AG09309 (cell line): ENCODE measurements around the gene MTHFS.

Experiments used
- DNase-seq: peaks from one replicate; pipeline ENCODE4 v3.0.0-alpha.2; 2010; ENCODE audit warnings: low read depth
- H3K4me3 ChIP-seq: 2 replicates; pipeline ENCODE4 v1.5.1; 2011; ENCODE audit warnings: mild to moderate bottlenecking, low read depth, low read length, moderate library complexity; ENCODE audit not compliant: control insufficient read depth
- CTCF ChIP-seq: IDR thresholded peaks from 2 replicates; pipeline ENCODE4 v1.5.1; 2011; ENCODE audit warnings: mild to moderate bottlenecking, low read depth, low read length, inconsistent platforms; ENCODE audit not compliant: insufficient read depth, control insufficient read depth; ENCODE audit errors: missing control alignments

Gene MTHFS

DNA sequence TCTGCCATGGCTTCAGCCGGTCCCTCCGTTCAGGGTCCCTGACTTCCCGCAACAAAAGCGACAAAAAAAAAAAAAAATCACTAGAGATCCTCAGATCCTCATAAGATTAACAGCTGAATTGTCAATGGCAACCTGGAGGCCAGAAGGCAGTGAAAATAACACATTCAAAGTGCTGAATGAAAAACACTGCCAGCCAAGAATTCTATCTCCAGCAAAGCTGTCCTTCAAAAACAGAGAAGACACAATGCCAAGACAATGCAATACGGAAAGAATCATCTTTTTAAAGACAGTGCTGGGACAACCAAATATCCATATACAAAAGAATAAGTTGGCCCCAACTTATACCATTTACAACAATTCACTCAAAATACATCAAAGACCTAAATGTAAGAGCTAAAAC, 21.6 kb downstream of the MTHFS start:
- DNase-seq: no peak
- no peak overlapping the region for H3K4me3 ChIP-seq
- no peak for TF ChIP-seq CTCF

- no peak for DNase-seq
- no peak for TF ChIP-seq CTCF
- H3K4me3 ChIP-seq: no peak overlapping the region
These were observed 22.6 kb downstream of the MTHFS start for GRCh38 chr15:79874242-79874641.

DNA sequence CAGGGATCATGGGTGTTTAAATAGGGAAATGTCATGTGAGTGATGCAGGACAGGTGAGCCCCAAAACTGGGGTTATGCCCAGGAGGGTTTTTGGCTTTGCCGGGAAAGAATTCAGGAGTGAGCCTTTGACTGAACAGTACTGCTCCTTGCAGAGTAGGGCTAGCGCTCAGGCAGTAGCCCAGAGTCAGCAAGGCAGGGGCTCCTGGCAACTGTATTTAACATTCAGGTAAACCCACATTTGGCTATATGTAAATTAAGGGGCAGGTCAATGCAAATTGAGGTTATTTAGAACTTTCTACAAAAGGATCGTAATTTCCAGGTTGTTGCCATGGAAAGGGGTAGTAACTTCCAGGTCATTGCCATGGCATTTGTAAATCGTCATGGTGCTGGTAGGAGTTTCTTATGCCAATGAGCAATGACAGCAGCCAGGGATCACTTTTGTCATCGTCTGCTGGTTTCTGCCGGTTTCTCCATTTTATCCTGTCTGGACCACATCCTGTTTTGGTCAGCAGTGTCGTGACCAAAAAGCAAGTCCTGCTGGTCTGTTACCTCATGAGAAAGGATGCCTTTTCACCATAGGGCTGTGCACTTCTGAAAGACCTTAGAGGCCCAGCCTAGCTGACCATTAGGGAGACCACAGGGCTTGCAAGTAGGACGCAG, 24.3 kb downstream of the MTHFS start:
- peak; percentile 45 for DNase-seq
- no peak overlapping the region for H3K4me3 ChIP-seq
- TF ChIP-seq CTCF: no peak

- H3K4me3 ChIP-seq: no peak overlapping the region
- TF ChIP-seq CTCF: no peak
- DNase-seq: no peak
These were observed 28.3 kb downstream of the MTHFS start for GRCh38 chr15:79868554-79868953.

- no peak for TF ChIP-seq CTCF
- H3K4me3 ChIP-seq: no peak overlapping the region
- DNase-seq: no peak
These were observed 32.9 kb downstream of the MTHFS start for GRCh38 chr15:79863886-79864285.

DNA sequence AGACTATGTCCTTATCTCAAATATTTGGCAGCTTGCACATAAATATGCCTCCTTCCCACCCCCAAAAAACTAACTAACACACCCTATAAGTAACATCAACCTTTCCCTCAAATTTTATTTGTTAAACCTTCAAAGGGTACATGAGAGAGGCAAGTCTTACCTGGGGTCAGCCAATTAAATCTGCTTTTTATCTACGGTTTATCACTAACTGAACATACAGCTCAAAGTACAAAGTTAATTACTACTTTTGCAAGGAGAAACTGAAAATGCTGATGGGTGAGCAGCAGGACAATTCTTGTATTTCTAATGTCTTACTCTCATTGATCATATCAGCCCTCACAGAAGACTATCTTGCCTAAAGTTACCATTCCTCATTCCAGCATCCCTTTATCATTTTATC, 34.6 kb downstream of the MTHFS start:
- no peak for TF ChIP-seq CTCF
- H3K4me3 ChIP-seq: no peak overlapping the region
- DNase-seq: no peak

DNA sequence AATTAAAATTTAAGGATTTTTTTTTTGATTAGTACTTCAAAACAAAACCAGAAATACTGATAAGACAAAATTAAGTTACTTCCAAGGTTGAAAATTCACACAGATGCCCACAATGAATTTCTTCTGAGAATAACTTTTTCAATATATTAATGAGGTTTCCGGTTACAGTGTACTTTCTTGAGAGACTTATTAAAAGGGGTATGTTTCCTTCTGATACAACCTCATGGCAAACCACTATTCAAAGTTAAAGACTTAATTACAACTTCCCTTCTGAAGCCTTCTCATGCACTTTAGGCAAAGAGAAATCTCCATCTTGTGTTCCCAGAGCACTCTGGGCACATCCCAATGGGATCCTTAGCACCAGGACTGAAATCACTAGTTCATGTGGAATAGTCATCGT, 36.2 kb downstream of the MTHFS start:
- no peak for DNase-seq
- no peak for TF ChIP-seq CTCF
- H3K4me3 ChIP-seq: no peak overlapping the region
